SW480 (cell line): ENCODE results near the gene CFAP54.

Source experiments
- DNase-seq: peaks from one replicate; pipeline ENCODE4 v3.0.0-alpha.2; 2016; ENCODE audit warnings: low spot score

The CFAP54 gene

DNA sequence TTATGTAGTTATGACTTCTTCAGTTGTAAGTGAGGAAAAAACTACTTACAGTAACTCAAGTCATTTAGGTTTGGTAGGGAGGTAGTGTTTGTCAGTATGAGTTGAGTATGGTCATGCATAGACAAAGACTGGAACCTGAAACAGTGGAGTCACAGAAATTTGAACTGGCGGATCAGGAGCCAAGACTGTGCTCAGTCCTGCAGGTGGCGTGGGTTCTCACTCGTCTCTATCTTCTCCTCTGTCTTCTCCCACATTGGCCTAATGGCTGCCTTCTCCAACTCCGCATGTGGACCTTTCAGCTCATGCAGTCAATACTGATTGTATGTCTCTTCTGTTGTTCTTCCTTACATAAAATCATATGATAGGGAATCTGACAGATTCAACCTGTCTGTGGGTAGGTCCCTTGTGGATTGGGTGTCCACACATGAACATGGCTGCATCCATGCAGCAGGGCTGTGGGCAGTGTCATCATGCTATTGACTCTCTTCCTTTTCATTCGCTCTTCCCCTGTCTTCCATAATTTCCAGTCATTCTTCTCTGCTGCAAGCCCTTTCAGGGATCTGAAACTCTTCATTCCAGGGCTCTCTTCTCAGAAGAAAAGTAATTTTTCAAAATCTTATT, 338.9 kb downstream of the CFAP54 start:
- DNase-seq, result no peak

- DNase-seq, result no peak
These were observed 340.0 kb downstream of the CFAP54 start for GRCh38 chr12:96829354-96829753.

DNA sequence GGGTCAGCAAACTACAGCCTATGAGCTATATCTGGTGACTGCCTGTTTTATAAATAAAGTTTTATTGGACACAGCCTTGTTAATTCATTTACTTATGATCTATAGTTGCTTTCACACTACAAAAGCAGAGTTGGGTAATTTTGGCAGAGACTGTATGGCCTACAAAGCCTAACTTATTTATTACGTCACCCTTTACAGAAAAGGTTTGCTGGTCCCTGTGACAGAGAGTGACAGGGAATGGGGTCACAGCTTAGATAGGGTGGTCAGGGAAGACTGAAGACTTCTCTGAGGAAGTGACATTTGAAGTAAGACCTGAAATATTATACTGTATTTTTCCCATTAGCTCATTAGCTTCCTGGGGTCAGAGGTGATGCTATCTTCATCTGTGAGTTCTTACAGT, 342.0 kb downstream of the CFAP54 start:
- no peak for DNase-seq

- DNase-seq, result no peak
These were observed 356.9 kb downstream of the CFAP54 start for GRCh38 chr12:96846293-96846692.

- no peak for DNase-seq
These were observed 361.3 kb downstream of the CFAP54 start for GRCh38 chr12:96850676-96851075.

- no peak for DNase-seq
These were observed 368.8 kb downstream of the CFAP54 start for GRCh38 chr12:96858162-96858561.

DNA sequence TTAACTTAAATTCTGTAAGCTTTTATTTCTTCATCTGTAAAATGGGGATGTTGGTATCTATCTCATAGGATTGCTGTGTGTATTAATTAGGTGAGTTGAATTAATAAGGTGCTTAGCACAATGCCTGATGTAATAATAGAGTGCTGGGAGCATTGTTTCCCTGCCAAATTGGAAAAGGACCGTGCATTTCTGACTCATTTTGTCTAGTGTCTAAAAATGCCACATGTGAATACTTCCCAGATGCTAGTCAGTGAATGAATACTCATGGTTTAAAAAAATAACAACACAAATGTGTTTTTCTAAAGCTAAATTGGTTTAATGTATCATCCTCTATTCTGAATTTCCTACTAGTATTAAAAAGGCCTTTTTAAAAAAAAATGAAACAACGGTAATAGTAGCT, 372.3 kb downstream of the CFAP54 start:
- DNase-seq, result no peak

- peak; percentile 2 for DNase-seq
These were observed 372.9 kb downstream of the CFAP54 start for GRCh38 chr12:96862326-96862725.

GRCh38 chr12:96864335-96864734, 375.0 kb downstream of the CFAP54 start:
- DNase-seq, result no peak

DNA sequence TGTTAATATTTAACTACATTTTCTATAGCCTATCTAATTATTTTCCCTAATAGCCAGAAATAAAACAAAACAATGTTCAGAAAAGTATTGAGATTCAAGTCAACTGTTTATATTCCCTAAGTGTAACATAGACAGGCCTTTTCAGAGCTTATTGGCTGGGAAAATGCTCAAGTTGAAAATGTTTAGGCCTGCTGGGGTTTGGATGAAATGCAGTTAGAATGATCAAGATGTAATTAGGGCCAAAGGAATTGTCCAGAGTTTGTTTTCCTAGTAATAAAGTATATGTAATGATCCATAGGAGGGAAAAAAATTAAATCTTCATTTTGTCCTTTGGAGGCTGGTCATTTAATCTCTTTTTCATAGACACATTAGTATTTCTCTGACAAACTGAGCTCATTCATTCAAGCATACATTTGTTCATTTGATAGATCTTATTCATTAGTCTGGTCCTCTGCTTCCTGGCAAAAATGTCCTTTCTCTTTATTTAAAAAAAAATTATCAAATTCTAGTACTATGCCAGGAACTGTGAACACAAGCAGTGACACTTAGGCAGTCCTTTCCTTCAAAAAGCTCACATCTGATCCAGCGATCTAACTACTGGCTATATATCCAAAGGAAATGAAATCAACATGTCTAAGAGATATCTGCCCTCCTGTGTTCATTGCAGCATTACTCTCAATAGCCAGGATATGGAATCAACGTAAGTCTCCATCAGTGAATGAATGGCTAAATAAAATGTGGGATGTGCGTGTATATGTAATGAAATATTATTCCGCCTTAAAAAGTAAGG, 377.6 kb downstream of the CFAP54 start:
- no peak for DNase-seq

DNA sequence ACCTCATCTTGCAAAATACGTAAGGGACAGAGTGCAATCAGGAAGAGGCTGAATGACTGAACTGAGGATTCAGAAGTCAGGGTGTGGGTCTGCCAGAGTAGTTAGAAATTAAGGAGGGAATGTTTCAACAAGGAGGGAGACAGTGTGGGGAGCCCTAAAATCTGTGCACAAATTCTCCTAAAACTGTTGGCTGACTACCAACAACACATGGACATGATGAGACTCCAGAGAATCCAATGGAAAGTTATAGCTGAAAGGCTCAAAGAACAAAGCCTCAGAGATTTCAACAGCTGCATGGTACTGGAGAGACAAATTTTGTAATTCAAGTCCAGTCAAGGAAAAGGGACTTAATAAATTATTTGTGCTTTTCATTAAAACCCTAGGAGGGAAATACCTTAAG, 381.6 kb downstream of the CFAP54 start:
- DNase-seq, result no peak

- DNase-seq, result no peak
These were observed 383.6 kb downstream of the CFAP54 start for GRCh38 chr12:96872961-96873360.

DNA sequence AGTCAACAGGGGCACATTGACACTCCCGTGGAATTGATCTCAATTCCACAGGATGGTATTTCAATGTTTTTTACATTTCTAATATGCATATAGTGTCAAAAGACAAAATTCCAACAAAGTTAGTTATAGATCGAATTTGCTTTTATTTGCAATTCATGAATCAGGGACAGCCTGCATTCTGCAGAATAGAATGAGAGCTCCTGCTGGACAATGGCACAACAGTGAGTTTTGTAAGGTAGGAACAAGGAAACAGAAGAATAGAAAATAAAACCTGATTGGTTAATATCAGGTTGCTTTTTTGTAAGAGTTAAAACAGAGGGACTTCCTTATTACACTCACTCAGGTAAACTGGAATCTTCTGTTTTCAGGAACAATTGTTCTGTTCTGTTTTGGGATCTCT, 384.8 kb downstream of the CFAP54 start:
- DNase-seq, result no peak

DNA sequence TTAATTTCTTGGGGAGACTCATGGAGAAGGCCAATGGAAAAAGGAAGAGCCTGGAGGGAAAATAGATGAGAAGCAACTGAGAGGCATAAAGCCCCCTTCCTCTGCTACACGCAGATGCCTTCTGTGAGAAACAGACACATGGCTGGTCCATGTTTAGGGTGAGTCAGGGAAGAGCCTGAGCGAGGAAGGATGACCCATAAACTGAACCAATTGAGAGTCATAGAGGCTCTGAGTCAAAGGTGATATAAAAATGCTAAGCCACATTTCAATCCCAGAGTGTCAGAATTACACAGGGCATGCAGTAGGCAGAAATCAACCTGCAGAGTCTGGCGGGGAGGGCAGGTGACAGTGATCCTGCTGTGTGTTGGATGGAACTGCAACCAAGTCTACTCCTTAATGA, 387.6 kb downstream of the CFAP54 start:
- DNase-seq, result no peak

- no peak for DNase-seq
These were observed 389.3 kb downstream of the CFAP54 start for GRCh38 chr12:96878704-96879103.

GRCh38 chr12:96879301-96879700, 389.9 kb downstream of the CFAP54 start:
- DNase-seq, result no peak

GRCh38 chr12:96880220-96880619, 390.8 kb downstream of the CFAP54 start:
- DNase-seq, result no peak

DNA sequence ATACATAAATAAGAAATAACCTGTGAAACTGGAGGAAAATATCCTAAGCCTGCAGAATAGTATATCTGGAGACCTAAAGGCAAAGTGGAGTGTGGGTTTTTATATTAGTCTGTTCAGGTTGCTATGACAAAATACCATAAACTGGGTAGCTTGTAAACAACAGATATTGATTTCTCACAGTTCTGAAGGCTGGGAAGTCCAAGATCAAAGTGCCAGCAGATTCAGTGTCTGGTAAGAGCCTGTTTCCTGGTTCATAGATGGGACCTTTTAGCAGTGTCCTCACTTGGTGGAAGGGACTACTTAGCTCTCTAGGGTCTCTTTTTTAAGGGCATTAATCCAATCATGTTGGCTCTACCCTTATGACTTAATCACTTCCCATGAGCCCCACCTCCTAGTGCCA, 392.2 kb downstream of the CFAP54 start:
- DNase-seq, result no peak

DNA sequence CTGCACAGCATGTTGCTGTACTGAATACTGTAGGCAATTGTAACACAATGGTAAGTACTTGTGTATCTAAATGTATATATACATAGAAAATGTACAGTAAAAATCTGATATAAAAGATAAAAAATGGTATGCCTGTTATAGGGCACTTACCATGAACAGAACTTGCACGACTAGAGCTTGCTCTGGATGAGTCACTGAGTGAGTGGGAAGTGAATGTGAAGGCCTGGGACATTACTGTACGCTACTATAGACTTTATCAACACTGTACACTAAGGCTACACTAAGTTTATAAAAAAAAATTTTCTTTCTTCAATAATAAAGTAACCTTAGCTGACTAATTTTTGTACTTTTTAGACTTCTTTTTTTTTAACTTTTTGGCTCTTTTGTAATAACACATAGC, 393.5 kb downstream of the CFAP54 start:
- no peak for DNase-seq

GRCh38 chr12:96883571-96883970, 394.2 kb downstream of the CFAP54 start:
- no peak for DNase-seq

DNA sequence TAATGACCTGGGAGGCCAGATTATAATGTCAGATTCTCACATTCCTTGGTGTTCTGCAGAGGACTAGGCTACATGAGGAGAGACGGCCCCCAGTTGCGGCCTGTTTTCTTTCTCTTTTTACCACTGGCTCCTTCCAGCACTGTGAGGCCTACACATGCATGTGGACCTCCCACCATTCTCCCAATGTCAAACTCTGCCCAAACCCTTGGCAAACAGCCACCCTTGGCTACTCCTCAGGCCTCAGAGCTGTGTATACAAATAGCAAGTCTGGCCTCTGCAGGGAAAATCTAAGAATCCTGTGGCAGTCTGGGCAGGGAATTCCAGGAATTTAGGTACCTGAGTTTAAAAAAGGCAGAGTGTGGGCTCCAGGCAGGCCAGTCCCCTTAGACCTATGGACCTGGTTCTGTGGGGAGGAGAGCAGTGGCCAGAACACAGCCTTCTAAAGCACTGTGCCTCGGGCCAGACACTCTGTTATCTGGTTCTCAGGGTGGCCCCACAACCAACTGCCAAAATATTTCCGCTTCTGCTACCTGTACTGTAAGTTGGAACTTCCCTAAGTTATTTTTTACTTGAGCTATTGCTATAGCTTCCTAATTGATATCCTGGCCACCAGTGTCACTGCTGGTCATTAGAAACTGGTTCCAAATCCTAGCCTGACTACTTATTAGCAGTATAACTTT, 397.8 kb downstream of the CFAP54 start:
- DNase-seq, result no peak

DNA sequence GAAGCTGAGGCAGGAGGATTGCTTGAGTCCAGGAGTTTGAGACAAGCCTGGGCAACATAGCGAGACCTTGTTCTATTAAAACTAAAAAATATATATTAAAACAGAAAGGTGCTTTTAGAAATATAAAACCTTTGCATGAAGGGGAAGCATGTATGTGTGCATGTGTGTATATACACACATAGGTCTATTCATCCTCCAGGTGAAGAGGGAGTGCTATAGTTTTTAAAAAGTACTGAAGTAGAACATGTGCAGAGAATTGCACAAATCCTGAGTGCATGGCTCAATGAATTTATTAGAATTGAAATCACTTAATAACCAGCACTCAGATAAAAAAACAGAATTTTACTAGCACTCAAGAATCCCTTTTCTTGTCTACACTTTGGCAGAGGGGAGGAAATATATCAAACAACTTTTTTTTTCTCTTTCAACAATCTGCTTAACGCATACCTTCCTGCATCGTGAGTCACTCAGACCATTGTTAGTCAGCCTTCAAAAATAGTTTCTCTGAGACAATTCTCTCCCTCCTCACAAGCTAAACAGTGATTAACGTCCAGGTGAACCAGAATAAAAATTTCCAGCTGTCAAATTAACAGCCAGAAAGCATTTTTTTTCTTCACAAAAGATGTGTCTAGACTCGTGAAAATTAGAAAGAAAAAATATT, 400.0 kb downstream of the CFAP54 start:
- no peak for DNase-seq

DNA sequence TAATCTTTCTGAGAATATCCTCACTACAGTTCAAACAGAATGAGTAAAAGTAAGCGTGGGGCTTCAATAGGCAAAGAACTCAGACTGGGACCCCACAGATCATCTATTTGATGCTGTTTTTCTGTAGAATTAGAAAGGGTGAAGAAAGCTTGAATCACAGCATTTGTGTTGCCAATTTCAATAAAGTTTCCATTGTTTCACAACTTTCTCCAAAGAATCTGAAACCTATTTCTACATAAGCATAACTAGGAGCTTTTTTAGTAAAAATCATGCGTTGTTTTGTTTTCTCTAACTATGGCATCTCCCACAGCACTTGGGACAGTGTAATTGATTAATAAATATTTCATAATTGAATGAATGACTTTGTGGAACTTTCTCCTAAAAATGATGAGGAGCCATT, 401.0 kb downstream of the CFAP54 start:
- no peak for DNase-seq
